ENCODE data around the gene ARVCF. TPM values are rescaled to one million over a fixed set of nuclear protein-coding genes. Genes with fewer than 3 reads are reported as not detected.

The ARVCF gene
- total RNA-seq, 1 experiment from 2014 or later: 8.2 TPM

DNA sequence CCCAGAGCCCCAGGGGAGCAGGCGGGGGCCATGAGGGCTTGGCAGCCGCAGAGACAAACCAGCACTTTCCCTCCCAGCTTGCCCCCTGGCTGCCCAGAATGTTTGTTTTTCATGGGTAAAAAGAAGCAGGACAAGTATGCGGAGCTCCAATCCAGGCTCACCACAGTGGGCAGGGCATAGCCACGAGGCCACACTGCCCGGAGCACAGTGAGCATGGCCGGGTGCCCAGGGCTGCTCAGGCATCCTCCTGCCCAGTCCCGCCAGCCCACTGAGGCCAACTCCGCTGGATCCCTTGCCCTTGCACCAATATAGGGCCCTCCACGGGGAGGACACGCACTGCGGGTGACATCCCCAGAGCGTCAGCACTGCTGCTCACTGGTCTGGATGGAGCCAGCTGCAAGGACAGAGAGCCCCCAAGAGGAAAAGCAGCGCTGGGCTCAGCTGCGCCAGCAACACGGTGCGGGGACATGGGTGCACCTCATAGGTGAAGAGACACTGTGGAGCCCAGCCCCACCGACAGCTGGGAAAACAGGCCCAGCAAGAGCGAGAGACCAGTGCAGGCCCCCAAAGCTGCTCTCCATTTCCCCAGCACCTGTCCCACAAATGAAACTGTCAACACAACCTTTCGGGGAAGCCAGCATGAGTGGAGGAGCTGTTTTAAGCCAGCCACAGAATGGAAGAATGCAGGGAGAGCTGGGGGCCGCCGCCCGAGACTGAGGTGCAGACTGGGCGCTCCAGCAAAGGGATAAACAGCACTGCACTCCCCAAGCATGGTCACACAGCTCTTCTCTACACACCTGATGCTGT, 24.8 kb downstream of the ARVCF start:
- ChIA-PET POLR2A (no interaction called here), CTCF (no interaction called here)
- in situ Hi-C loops (cut with HindIII; ENCODE audit: low pct_unique_long_range_greater_than_20kb, low sequenced_read_pairs): no loop called here

DNA sequence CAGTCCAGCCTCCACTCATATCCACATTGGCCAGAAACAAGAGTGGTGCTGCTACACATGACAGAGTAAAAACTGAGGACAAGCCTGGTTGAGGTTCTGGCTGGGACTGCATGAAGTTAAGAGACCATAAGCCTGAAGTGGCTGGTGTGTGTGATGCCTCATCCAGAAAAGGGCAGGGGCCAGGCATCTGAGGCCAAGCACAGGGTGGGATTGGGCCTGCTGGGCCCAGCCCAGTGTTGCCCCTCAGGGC, 25.3 kb downstream of the ARVCF start:
- ATAC-seq (no peak), DNase-seq (ENCODE audit: low read depth, low spot score) (no peak)
- ChIA-PET POLR2A (no interaction called here), CTCF (no interaction called here)
- H3K27me3 ChIP-seq (ENCODE audit: control insufficient read depth, insufficient read depth, low read length): no peaks in the 10 kb centered on the region
- H3K9me3 ChIP-seq (ENCODE audit: control insufficient read depth, insufficient read depth, low read depth, low read length): no peaks in the 10 kb centered on the region
- no peaks in the 10 kb centered on the region for H3K4me1 ChIP-seq (ENCODE audit: control insufficient read depth, insufficient read depth, low read length)
- intact Hi-C loops (cut with micrococcal nuclease; ENCODE audit: unreplicated experiment): no loop called here
- TF ChIP-seq, protein P1, sequence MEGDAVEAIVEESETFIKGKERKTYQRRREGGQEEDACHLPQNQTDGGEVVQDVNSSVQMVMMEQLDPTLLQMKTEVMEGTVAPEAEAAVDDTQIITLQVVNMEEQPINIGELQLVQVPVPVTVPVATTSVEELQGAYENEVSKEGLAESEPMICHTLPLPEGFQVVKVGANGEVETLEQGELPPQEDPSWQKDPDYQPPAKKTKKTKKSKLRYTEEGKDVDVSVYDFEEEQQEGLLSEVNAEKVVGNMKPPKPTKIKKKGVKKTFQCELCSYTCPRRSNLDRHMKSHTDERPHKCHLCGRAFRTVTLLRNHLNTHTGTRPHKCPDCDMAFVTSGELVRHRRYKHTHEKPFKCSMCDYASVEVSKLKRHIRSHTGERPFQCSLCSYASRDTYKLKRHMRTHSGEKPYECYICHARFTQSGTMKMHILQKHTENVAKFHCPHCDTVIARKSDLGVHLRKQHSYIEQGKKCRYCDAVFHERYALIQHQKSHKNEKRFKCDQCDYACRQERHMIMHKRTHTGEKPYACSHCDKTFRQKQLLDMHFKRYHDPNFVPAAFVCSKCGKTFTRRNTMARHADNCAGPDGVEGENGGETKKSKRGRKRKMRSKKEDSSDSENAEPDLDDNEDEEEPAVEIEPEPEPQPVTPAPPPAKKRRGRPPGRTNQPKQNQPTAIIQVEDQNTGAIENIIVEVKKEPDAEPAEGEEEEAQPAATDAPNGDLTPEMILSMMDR (IDR thresholded peaks at IDR 0.05): no peak
- TF ChIP-seq, protein P2, sequence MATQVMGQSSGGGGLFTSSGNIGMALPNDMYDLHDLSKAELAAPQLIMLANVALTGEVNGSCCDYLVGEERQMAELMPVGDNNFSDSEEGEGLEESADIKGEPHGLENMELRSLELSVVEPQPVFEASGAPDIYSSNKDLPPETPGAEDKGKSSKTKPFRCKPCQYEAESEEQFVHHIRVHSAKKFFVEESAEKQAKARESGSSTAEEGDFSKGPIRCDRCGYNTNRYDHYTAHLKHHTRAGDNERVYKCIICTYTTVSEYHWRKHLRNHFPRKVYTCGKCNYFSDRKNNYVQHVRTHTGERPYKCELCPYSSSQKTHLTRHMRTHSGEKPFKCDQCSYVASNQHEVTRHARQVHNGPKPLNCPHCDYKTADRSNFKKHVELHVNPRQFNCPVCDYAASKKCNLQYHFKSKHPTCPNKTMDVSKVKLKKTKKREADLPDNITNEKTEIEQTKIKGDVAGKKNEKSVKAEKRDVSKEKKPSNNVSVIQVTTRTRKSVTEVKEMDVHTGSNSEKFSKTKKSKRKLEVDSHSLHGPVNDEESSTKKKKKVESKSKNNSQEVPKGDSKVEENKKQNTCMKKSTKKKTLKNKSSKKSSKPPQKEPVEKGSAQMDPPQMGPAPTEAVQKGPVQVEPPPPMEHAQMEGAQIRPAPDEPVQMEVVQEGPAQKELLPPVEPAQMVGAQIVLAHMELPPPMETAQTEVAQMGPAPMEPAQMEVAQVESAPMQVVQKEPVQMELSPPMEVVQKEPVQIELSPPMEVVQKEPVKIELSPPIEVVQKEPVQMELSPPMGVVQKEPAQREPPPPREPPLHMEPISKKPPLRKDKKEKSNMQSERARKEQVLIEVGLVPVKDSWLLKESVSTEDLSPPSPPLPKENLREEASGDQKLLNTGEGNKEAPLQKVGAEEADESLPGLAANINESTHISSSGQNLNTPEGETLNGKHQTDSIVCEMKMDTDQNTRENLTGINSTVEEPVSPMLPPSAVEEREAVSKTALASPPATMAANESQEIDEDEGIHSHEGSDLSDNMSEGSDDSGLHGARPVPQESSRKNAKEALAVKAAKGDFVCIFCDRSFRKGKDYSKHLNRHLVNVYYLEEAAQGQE (IDR thresholded peaks at IDR 0.05; ENCODE audit: insufficient read depth in 1 of 2, low read depth in 2 of 2, low read length in 1 of 2): no peak
- TF ChIP-seq POLR2AphosphoS5 (IDR thresholded peaks at IDR 0.05; ENCODE audit: low read depth, low read length) (no peak), SIN3A (IDR thresholded peaks at IDR 0.05; ENCODE audit: borderline replicate concordance, insufficient read depth, low read depth, low read length) (no peak), TCF7L2 (IDR thresholded peaks at IDR 0.05; ENCODE audit: low read depth, low read length) (no peak)
- no TSS peak for BruUV-seq (replicated peaks)
- no peaks in the 10 kb centered on the region for H3K36me3 ChIP-seq (ENCODE audit: control insufficient read depth, insufficient read depth, low read length)
- no peak overlapping the region for H3K27ac ChIP-seq (ENCODE audit: low read length)
- in situ Hi-C loops (cut with HindIII; ENCODE audit: low pct_unique_long_range_greater_than_20kb, low sequenced_read_pairs): no loop called here
- no peak overlapping the region for H3K4me3 ChIP-seq (ENCODE audit: low read depth in 2 of 2, low read length in 2 of 2)

More for the DNA sequence above, 24.8 kb downstream of the ARVCF start:
- intact Hi-C loops (cut with micrococcal nuclease; ENCODE audit: unreplicated experiment): no loop called here
- ATAC-seq (no peak), DNase-seq (ENCODE audit: low read depth, low spot score) (no peak)
- no peak overlapping the region for H3K4me3 ChIP-seq (ENCODE audit: low read depth in 2 of 2, low read length in 2 of 2)
- no peaks in the 10 kb centered on the region for H3K27me3 ChIP-seq (ENCODE audit: control insufficient read depth, insufficient read depth, low read length)
- no peak overlapping the region for H3K27ac ChIP-seq (ENCODE audit: low read length)
- no peaks in the 10 kb centered on the region for H3K36me3 ChIP-seq (ENCODE audit: control insufficient read depth, insufficient read depth, low read length)
- TF ChIP-seq, protein P1 (IDR thresholded peaks at IDR 0.05): no peak
- TF ChIP-seq TCF7L2 (IDR thresholded peaks at IDR 0.05; ENCODE audit: low read depth, low read length) (no peak), SIN3A (IDR thresholded peaks at IDR 0.05; ENCODE audit: borderline replicate concordance, insufficient read depth, low read depth, low read length) (no peak), POLR2AphosphoS5 (IDR thresholded peaks at IDR 0.05; ENCODE audit: low read depth, low read length) (no peak)
- TF ChIP-seq, protein P2 (IDR thresholded peaks at IDR 0.05; ENCODE audit: insufficient read depth in 1 of 2, low read depth in 2 of 2, low read length in 1 of 2): no peak
- no TSS peak for BruUV-seq (replicated peaks)
- no peaks in the 10 kb centered on the region for H3K9me3 ChIP-seq (ENCODE audit: control insufficient read depth, insufficient read depth, low read depth, low read length)
- H3K4me1 ChIP-seq (ENCODE audit: control insufficient read depth, insufficient read depth, low read length): no peaks in the 10 kb centered on the region

Measured in Panc1 (cell line).